Adipocyte (in vitro differentiated cells): Measurements from ENCODE around the gene FAHD1.
"Not testable (repeated sequence)": the region's sequence is repeated elsewhere in the genome, so short reads cannot be mapped to it uniquely, and the experiment has no call there.

ENCODE experiments used
- DNase-seq: peaks from one replicate; pipeline ENCODE4 v3.0.0-alpha.2; 2015; ENCODE audit warnings: low read depth
- H3K27me3 ChIP-seq: replicated peaks from 2 replicates; pipeline ENCODE4 v1.7.0; 2013; ENCODE audit warnings: mild to moderate bottlenecking, low read length, moderate library complexity; ENCODE audit not compliant: control insufficient read depth, insufficient read depth
- H3K36me3 ChIP-seq: 2 replicates; pipeline ENCODE4 v1.7.0; 2013; ENCODE audit warnings: low read length, mild to moderate bottlenecking, moderate library complexity; ENCODE audit not compliant: control insufficient read depth, insufficient read depth, severe bottlenecking
- H3K4me1 ChIP-seq: 2 replicates; pipeline ENCODE4 v1.7.0; 2013; ENCODE audit warnings: mild to moderate bottlenecking, low read length, moderate library complexity; ENCODE audit not compliant: control insufficient read depth, insufficient read depth
- H3K4me3 ChIP-seq: 2 replicates; pipeline ENCODE4 v1.7.0; 2013; ENCODE audit warnings: mild to moderate bottlenecking, low read length, moderate library complexity
- H3K9ac ChIP-seq: 2 replicates; pipeline ENCODE4 v1.7.0; 2013; ENCODE audit warnings: mild to moderate bottlenecking, low read length, moderate library complexity
- H3K9me3 ChIP-seq: 2 replicates; pipeline ENCODE4 v1.7.0; 2013; ENCODE audit warnings: mild to moderate bottlenecking, low read length, moderate library complexity; ENCODE audit not compliant: control insufficient read depth

The FAHD1 gene

GRCh38 chr16:1791256-1791942, 35.6 kb upstream of the FAHD1 start:
- Histone ChIP-seq H3K9me3 (no peaks in the 10 kb centered on the region), H3K36me3 (peaks cover 9% of the 10 kb centered on the region), H3K27me3 (no peaks in the 10 kb centered on the region), H3K4me3 (no peak overlapping the region), H3K4me1 (no peaks in the 10 kb centered on the region), H3K9ac (no peak overlapping the region)
- DNase-seq: no peak

- no peaks in the 10 kb centered on the region for H3K9me3 ChIP-seq
- no peak overlapping the region for H3K9ac ChIP-seq
- H3K4me3 ChIP-seq: no peak overlapping the region
- no peak for DNase-seq
- H3K36me3 ChIP-seq: peaks cover 9% of the 10 kb centered on the region
- no peaks in the 10 kb centered on the region for H3K27me3 ChIP-seq
- no peaks in the 10 kb centered on the region for H3K4me1 ChIP-seq
These were observed 34.8 kb upstream of the FAHD1 start for GRCh38 chr16:1791943-1792812.

- H3K4me1 ChIP-seq: no peaks in the 10 kb centered on the region
- H3K36me3 ChIP-seq: peaks cover 9% of the 10 kb centered on the region
- H3K4me3 ChIP-seq: no peak overlapping the region
- H3K9ac ChIP-seq: no peak overlapping the region
- no peaks in the 10 kb centered on the region for H3K27me3 ChIP-seq
- peaks cover 3% of the 10 kb centered on the region for H3K9me3 ChIP-seq
- DNase-seq: no peak
These were observed 34.0 kb upstream of the FAHD1 start for GRCh38 chr16:1792836-1793577.

GRCh38 chr16:1793578-1794220, 33.3 kb upstream of the FAHD1 start, which contains the start of gene IGFALS:
Gene IGFALS, minus strand, starts transcription at chr16:1793705. Its CDS starts 53 bp downstream, at chr16:1793652.
- H3K9me3 ChIP-seq: peaks cover 6% of the 10 kb centered on the region
- H3K9ac ChIP-seq: no peak within 1 kb of the TSS
- no peaks in the 10 kb centered on the region for H3K27me3 ChIP-seq
- no peak for DNase-seq
- H3K36me3 ChIP-seq: peaks cover 4% of the 10 kb centered on the region
- H3K4me1 ChIP-seq: no peaks in the 10 kb centered on the region
- H3K4me3 ChIP-seq: no peak within 1 kb of the TSS

- no peak for DNase-seq
- no peak overlapping the region for H3K9ac ChIP-seq
- no peaks in the 10 kb centered on the region for H3K36me3 ChIP-seq
- H3K4me3 ChIP-seq: no peak overlapping the region
- H3K4me1 ChIP-seq: no peaks in the 10 kb centered on the region
- peaks cover 6% of the 10 kb centered on the region for H3K9me3 ChIP-seq
- no peaks in the 10 kb centered on the region for H3K27me3 ChIP-seq
These were observed 32.7 kb upstream of the FAHD1 start for GRCh38 chr16:1794221-1794871.

GRCh38 chr16:1794908-1795666, 31.9 kb upstream of the FAHD1 start:
- Histone ChIP-seq H3K4me1 (no peaks in the 10 kb centered on the region), H3K27me3 (no peaks in the 10 kb centered on the region), H3K4me3 (no peak overlapping the region), H3K9ac (no peak overlapping the region), H3K9me3 (peaks cover 6% of the 10 kb centered on the region), H3K36me3 (no peaks in the 10 kb centered on the region)
- no peak for DNase-seq

GRCh38 chr16:1799263-1799662, 27.7 kb upstream of the FAHD1 start:
- not testable (repeated sequence) for DNase-seq, H3K36me3 ChIP-seq, H3K4me3 ChIP-seq, H3K9ac ChIP-seq, H3K9me3 ChIP-seq, H3K4me1 ChIP-seq, H3K27me3 ChIP-seq

- no peak for DNase-seq
- H3K4me3 ChIP-seq: no peak overlapping the region
- H3K9me3 ChIP-seq: peaks cover 6% of the 10 kb centered on the region
- no peaks in the 10 kb centered on the region for H3K4me1 ChIP-seq
- H3K36me3 ChIP-seq: peaks cover 8% of the 10 kb centered on the region
- no peaks in the 10 kb centered on the region for H3K27me3 ChIP-seq
- H3K9ac ChIP-seq: no peak overlapping the region
These were observed 26.3 kb upstream of the FAHD1 start for GRCh38 chr16:1800701-1801100.

- H3K4me1 ChIP-seq: no peaks in the 10 kb centered on the region
- no peaks in the 10 kb centered on the region for H3K27me3 ChIP-seq
- peaks cover 40% of the 10 kb centered on the region for H3K36me3 ChIP-seq
- no peak overlapping the region for H3K9ac ChIP-seq
- DNase-seq: no peak
- no peaks in the 10 kb centered on the region for H3K9me3 ChIP-seq
- H3K4me3 ChIP-seq: no peak overlapping the region
These were observed 19.4 kb upstream of the FAHD1 start for GRCh38 chr16:1807626-1808025.

GRCh38 chr16:1808691-1809090, 18.3 kb upstream of the FAHD1 start:
- no peak for DNase-seq
- peaks cover 44% of the 10 kb centered on the region for H3K36me3 ChIP-seq
- H3K27me3 ChIP-seq: no peaks in the 10 kb centered on the region
- peaks cover 3% of the 10 kb centered on the region for H3K4me1 ChIP-seq
- H3K4me3 ChIP-seq: no peak overlapping the region
- no peaks in the 10 kb centered on the region for H3K9me3 ChIP-seq
- H3K9ac ChIP-seq: no peak overlapping the region
